Prostate gland (tissue), 2 donors: ENCODE results near the gene CCDC169. TPM values are rescaled to one million over a fixed set of nuclear protein-coding genes. Genes with fewer than 3 reads are reported as not detected.
"Not testable (repeated sequence)": the region's sequence is repeated elsewhere in the genome, so short reads cannot be mapped to it uniquely, and the experiment has no call there.

Source experiments
- DNase-seq: peaks from one replicate; pipeline ENCODE4 v3.0.0-alpha.2; 2019; ENCODE audit warnings: low spot score
- H3K27ac ChIP-seq, 2 donors: fragments of 200-600 bp; sonication (generic); 2 replicates each; pipeline ENCODE4 v1.5.1; 2017 to 2019
- H3K27me3 ChIP-seq: fragments of 200-600 bp; sonication (generic); replicated peaks from 2 replicates; pipeline ENCODE4 v1.5.1; 2019; ENCODE audit not compliant: insufficient read depth
- H3K36me3 ChIP-seq, 2 donors: fragments of 200-600 bp; sonication (generic); 1 replicate in 1 of 2; 2 replicates in 1 of 2; pipeline versions ENCODE4 v1.5.1 to v1.8.1; 2017 to 2019
- H3K4me1 ChIP-seq: fragments of 200-600 bp; sonication (generic); replicated peaks from 2 replicates; pipeline ENCODE4 v1.5.1; 2019
- H3K4me3 ChIP-seq, 2 donors: fragments of 200-600 bp; sonication (generic); 2 replicates each; pipeline ENCODE4 v1.5.1; 2017 to 2019
- H3K9me3 ChIP-seq: fragments of 200-600 bp; sonication (generic); 2 replicates; pipeline ENCODE4 v1.5.1; 2017
- CTCF ChIP-seq, 4 experiments: fragments of 200-600 bp in 2 of 4; fragments of 450-650 bp in 2 of 4; sonication (generic) in 2 of 4; IDR thresholded peaks; 1 replicate in 3 of 4; 2 replicates in 1 of 4; pipeline ENCODE4 v1.5.1; 2016 to 2019; ENCODE audit warnings: antibody characterized with exemption in 4 of 4, mild to moderate bottlenecking in 2 of 4, moderate library complexity in 2 of 4
- POLR2A ChIP-seq: fragments of 450-650 bp; IDR thresholded peaks from one replicate; pipeline ENCODE4 v1.6.1; 2016; ENCODE audit warnings: antibody characterized with exemption, mild to moderate bottlenecking
- POLR2AphosphoS5 ChIP-seq: sonication (generic); formaldehyde crosslinking; IDR thresholded peaks from one replicate; pipeline ENCODE4 v1.6.1; 2017; ENCODE audit warnings: antibody characterized with exemption
- WGBS: methylation state at CpG from one replicate; pipeline ENCODE4 v1.1.5; 2018; 5-methylcytosine and 5-hydroxymethylcytosine counted together
- intact Hi-C: fragments of 100-400 bp; cut with DNase I; formaldehyde crosslinking; loops from one replicate; pipeline ENCODE4 v1.14.2; 2022
- total RNA-seq, 2 donors: library from RNA; depleted of rRNA; stranded (reverse); fragments of >200 nt; gene quantifications; one replicate each; pipeline ENCODE4 v1.1.0, GENCODE V29; 2016

CCDC169 gene
- total RNA-seq, 2 donors from 2014 or later, result 4.1 to 4.3 TPM

DNA sequence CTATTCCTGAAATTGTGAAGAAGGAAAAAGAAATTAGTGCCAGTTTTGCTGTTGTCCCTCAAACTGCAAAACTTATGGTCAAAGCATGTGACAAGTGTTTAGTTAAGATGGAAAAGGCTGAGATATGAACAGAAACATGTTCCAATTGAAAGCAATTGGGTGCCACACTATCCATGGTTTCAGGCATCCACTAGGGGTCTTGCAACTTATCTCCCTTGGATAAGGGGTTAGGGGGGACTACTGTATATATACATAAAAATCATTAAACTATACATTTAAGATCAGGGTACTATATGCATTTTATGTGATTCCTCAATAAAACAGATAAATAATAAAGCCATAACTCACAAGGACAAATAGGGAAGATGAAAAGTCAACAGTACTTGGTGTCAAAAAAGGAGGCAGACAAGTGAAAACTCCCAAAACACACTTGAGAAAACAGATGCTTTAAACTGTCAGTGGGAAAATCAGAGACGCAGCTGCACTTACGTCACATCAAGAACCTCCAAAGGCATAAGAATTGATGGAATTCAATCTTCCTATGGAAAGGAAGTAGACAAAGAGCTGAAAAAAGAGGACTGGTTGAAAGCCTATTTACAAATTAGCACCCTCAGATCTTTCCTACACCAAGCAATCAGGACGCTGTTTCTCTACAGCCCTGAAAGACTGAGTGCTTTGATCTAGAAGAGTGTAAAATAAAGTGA lies 40.5 kb upstream of the CCDC169 start:
- no peak overlapping the region for H3K27ac ChIP-seq
- H3K27me3 ChIP-seq, result no peaks in the 10 kb centered on the region
- intact Hi-C loops, result no loop called here
- TF ChIP-seq CTCF (IDR thresholded peaks at IDR 0.05) (no peak), POLR2AphosphoS5 (no peak)
- H3K4me1 ChIP-seq, result no peaks in the 10 kb centered on the region
- H3K36me3 ChIP-seq, result no peaks in the 10 kb centered on the region
- no peak overlapping the region for H3K4me3 ChIP-seq
- DNase-seq, result no peak
- 82% methylated on average over 3 of the region's 3 CpGs for WGBS
- no peaks in the 10 kb centered on the region for H3K9me3 ChIP-seq

DNA sequence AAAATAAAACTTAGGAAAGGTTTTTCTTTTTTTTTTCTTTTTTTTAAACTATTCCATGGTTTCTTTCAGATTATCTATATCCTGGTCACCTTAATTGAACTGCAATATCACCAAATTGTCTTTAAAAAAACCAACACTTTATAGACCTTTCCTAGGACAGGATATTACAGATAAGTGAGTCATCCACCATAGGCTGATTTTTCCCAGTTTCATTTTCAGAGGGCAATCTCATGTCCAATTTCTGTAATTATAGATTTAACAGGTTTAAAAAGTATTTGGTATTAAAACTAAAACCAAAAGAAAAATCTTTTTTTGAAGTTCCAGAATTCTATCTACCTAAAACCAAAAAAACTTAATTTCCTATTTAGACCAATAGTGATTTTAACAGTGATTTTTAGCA lies 35.4 kb upstream of the CCDC169 start:
- no peaks in the 10 kb centered on the region for H3K4me1 ChIP-seq
- no peak overlapping the region for H3K4me3 ChIP-seq
- intact Hi-C loops, result no loop called here
- no peak overlapping the region for H3K27ac ChIP-seq
- TF ChIP-seq CTCF (IDR thresholded peaks at IDR 0.05), result no peak
- H3K9me3 ChIP-seq, result no peaks in the 10 kb centered on the region
- H3K27me3 ChIP-seq, result no peaks in the 10 kb centered on the region
- H3K36me3 ChIP-seq, result no peaks in the 10 kb centered on the region
- no peak for DNase-seq

DNA sequence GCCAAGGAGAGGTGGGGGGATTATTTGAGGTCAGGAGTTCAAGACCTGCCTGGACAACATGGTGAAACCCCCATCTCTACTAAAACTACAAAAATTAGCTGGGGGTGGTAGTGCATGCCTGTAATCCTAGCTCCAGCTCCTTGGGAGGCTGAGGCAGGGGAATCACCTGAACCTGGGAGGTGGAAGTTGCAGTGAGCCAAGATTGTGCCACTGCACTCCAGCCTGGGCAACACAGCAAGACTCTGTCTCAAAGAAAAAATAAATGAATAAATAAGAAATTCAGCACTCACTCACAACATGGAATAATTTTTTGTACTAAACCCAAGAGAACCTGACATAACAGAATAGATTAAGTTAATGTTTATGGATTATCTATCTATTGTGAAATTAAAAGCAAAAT lies 34.6 kb upstream of the CCDC169 start:
- H3K9me3 ChIP-seq, H3K36me3 ChIP-seq, intact Hi-C loops, H3K4me3 ChIP-seq, H3K27ac ChIP-seq, H3K4me1 ChIP-seq, DNase-seq, H3K27me3 ChIP-seq: not testable (repeated sequence)

DNA sequence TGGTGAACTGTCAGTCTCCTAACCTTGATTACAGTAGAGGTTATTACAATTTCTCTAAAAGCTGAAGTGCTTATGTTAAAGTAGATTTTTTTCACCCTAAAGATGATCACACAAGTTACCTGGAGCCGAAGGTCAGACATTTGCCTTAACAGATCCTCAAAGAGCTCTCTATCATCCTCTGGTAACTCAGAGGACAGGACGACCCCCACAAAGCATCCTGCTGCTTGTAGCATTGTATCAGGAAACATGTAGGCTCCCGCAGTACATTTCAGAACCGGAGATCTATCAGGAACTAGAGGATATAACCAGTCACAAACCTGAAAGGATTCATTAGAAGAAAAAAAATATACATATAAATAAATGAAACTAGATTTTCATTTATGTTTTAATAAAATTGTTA lies 33.7 kb upstream of the CCDC169 start:
- intact Hi-C loops, result no loop called here
- DNase-seq, result no peak

DNA sequence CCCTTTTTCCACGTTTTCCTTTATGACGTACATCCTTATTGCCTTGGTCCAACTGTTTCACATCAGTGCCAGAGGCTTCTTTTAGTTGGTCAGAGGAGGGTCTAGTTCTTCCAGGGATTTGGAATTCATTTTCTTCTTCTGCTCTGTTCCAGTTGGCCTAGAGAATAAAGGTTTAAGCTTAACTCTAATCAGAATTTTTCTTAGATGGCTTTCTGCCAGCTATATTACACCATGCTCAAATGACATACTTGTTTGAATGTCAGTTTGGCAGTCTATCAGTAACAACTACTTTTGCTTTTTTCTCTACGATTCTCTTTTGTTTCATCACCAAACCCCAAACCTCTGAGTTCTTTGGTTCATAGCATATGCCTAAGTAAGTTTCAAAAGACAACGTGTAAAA lies 31.7 kb upstream of the CCDC169 start:
- WGBS, result 69% methylated on average over 4 of the region's 4 CpGs
- DNase-seq, result no peak
- intact Hi-C loops, result no loop called here
- TF ChIP-seq POLR2AphosphoS5, result no peak
- no peak for TF ChIP-seq CTCF (IDR thresholded peaks at IDR 0.05)
- TF ChIP-seq POLR2A, result no peak
- no peak overlapping the region for H3K27ac ChIP-seq
- no peaks in the 10 kb centered on the region for H3K9me3 ChIP-seq
- peaks cover 0 to 14% of the 10 kb centered on the region in 2 donors for H3K36me3 ChIP-seq
- no peak overlapping the region for H3K4me3 ChIP-seq
- no peaks in the 10 kb centered on the region for H3K27me3 ChIP-seq
- H3K4me1 ChIP-seq, result no peaks in the 10 kb centered on the region

More for the DNA sequence above, 33.7 kb upstream of the CCDC169 start:
- Histone ChIP-seq H3K9me3 (no peaks in the 10 kb centered on the region), H3K4me1 (no peaks in the 10 kb centered on the region), H3K36me3 (peaks cover 0 to 3% of the 10 kb centered on the region in 2 donors), H3K27me3 (no peaks in the 10 kb centered on the region), H3K4me3 (no peak overlapping the region), H3K27ac (no peak overlapping the region)
- TF ChIP-seq POLR2A, result no peak
- TF ChIP-seq POLR2AphosphoS5, result no peak
- TF ChIP-seq CTCF (IDR thresholded peaks at IDR 0.05), result no peak
- 85% methylated on average over 4 of the region's 4 CpGs for WGBS
